CD4-positive, alpha-beta T cell treated with Interleukin-15 for 4 hours (primary cell): ENCODE results near the gene GPRC5A.

Experiments used
- DNase-seq: peaks from one replicate; pipeline ENCODE4 v3.0.0-alpha.2; 2020; ENCODE audit warnings: low spot score

The GPRC5A gene

DNA sequence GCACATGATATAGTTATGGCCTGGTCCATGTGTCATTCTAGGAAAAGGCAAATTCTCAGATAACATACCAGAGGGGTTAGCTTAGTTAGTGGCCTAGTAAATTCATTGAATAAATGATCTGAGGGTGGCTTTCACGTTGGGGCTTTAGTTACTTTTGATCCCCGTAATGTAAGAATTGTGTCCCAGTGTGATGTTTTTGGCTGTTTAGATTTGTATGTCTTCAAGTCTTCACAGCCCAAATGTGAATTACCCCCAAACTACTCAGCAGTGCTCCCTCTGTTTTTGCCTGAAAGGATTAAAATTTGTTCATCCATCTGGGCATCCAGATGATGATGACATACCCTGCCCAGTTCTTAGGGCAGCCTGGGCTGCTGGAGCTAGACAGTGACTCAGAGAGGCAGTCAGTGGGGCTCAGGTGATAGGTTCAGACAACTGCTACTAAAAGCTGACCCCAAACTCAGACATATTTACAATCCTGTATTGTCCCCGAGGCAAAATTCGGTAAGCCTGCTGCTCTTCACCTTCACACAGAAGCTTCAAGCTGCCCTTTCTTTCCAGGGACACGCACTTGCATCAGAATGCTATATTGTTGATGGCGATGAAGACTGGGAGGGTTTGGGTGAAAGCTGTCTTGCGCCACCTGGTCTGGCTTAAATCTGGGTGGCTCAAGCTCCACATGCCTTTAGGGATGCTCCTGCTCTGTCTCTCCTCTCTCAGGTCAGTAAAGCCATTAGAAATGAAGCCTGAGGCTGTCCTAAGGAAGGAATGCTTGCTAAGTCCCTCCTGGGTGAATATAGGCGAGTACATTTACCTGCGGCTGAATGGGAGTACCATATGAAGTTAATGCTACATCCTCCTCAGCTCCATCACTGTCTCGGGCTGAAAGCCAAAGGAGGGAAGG lies 50.3 kb downstream of the GPRC5A start:
- no peak for DNase-seq

- DNase-seq: no peak
These were observed 52.4 kb downstream of the GPRC5A start for GRCh38 chr12:12943586-12944260.

- no peak for DNase-seq
These were observed 54.2 kb downstream of the GPRC5A start for GRCh38 chr12:12945591-12945990.

DNA sequence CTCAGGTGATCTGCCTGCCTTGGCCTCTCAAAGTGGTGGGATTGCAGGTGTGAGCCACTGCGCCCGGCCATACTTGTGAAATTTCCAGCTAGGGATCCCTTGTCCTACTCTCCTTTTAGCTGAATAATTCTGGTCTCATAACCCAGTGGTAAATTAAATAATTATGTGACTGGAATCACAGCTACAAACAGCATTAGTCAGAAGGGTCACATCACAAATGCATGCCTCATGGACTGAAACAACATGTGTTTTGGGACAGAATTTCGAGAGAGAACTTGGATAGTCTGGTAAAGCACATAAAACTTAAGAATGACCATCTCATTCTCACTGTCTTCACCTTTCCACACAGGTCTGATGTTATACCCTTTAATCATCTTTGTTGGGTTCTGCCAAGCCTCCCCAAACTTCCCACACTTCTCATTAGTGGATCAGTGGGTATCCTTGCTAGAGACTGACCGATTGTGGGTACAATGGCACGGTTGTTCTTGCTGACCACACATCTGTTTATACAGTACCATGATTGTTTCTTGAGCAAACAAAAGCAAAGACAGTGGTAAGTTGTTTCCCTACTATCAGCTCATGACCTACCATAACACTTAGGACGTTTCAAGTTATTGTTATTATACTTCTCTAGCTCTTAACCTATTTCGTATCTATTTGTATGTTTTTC lies 55.5 kb downstream of the GPRC5A start:
- no peak for DNase-seq

GRCh38 chr12:12947902-12948301 lies 56.5 kb downstream of the GPRC5A start:
- no peak for DNase-seq

GRCh38 chr12:12951504-12951903 lies 60.1 kb downstream of the GPRC5A start:
- no peak for DNase-seq

DNA sequence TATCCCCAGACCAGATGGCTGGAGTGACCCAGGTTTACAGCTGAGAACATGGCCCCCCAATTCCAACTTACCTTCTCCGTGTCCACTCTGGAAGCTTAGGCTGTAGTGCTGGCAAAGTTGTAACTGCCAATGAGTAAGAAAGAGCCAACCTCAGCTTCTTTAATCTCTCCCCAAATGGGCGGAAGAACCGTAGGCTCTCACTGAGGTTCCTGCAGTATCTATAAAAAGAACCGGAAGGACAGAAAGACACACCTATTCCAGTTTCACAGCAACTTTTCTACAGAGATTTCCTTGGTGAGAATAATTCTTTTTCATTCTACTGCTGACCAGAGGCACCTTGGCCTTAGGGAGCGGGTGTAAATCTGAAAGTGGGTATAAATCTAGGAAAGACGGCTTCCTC lies 60.7 kb downstream of the GPRC5A start, which contains the start of gene GPRC5D:
Gene GPRC5D (minus strand): TSS at position 135 of the 400 bp plus-strand sequence. CDS start 1,786 bp downstream, outside the sequence.
- DNase-seq: no peak

GRCh38 chr12:12954356-12954755 lies 63.0 kb downstream of the GPRC5A start:
- DNase-seq: no peak

DNA sequence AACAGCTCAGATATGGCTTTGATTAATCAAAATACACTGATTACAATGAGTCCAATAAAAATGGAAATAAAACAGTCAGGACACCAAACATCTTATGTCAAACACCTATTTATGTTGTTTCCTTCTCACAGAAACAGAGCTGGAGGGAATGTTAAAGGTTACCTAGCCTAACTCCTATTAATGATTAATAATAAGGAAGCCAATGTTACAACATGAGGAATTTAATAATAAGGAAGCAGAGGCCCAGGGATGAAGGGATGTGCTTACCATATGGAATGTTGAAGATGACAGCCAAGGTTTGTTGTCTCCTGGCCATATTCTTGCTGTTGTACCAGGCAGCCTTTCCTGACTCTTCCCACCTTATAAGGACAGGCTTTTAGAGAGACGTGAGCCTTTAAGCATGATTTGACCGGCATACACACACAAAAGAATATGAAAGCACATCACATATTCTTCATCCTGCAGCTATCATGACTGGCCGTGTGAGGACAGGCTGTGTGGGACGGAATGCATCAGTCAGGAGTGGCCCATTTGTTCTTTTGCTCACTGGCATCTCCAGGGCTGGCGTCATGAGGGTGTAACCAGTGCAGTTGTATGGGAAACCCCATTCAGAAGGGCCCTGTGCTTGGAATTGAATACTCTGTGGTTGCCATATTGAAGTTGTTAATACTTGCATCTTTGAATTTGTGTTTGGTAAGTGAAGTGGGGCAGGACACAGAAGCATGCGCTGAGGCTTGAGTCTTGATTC lies 63.7 kb downstream of the GPRC5A start:
- no peak for DNase-seq

- DNase-seq: no peak
These were observed 67.5 kb downstream of the GPRC5A start for GRCh38 chr12:12958886-12959285.

DNA sequence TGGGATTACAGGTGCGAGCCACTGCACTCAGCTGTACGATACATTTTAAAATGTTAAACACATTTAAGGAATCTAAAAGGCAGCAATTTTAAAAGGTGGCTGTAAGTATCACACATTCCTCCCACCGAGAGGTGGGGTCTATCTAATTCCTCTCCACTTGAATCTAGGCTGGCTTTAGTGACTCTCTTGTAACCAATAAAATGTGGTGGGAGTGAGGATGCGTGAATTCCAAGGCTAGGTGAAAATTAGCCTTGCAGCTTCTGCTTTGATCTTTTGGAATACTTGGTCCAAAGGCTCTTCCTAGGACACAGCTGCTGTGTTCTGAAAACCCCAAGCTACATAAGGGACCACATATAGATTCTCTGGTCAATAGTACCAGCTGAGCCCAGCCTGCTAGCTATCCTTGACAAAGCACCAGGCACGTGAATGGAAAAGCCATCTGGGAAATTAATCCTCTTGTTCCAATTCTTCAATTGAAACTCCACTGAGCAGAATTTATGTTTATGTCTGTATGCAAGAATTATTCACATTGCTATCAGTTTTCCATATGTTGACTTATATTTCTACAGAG lies 69.4 kb downstream of the GPRC5A start:
- no peak for DNase-seq

GRCh38 chr12:12964255-12964654 lies 72.9 kb downstream of the GPRC5A start:
- no peak for DNase-seq

- DNase-seq: no peak
These were observed 74.5 kb downstream of the GPRC5A start for GRCh38 chr12:12965836-12966235.
